OCI-LY3 (cell line): Measurements from ENCODE around the gene MATN4.

ENCODE experiments used
- H2AFZ ChIP-seq: fragments of 200-600, 300-600 bp; shearing (Covaris generic); 2 replicates; pipeline ENCODE4 v1.6.0; 2014; ENCODE audit warnings: antibody characterized with exemption, low read depth, low read length
- H3K27ac ChIP-seq: fragments of 200-600, 300-600 bp; sonication (generic); 2 replicates; pipeline ENCODE4 v1.5.1; 2014; ENCODE audit warnings: mild to moderate bottlenecking, low read length, moderate library complexity, mixed read lengths
- H3K27me3 ChIP-seq: fragments of 200-600, 300-600 bp; sonication (generic); 2 replicates; pipeline ENCODE4 v1.6.1; 2014; ENCODE audit warnings: low read depth, low read length, mixed read lengths
- H3K36me3 ChIP-seq: fragments of 200-600, 300-600 bp; sonication (generic); replicated peaks from 2 replicates; pipeline ENCODE3; 2014; ENCODE audit warnings: low read depth, low read length, mixed read lengths
- H3K4me1 ChIP-seq: fragments of 300-600, 200-600 bp; sonication (generic); 2 replicates; pipeline ENCODE4 v1.6.1; 2014; ENCODE audit warnings: low read length, mixed read lengths
- H3K4me2 ChIP-seq: fragments of 200-600, 300-600 bp; sonication (generic); 2 replicates; pipeline ENCODE4 v1.6.1; 2014; ENCODE audit warnings: low read length, mixed read lengths
- H3K4me3 ChIP-seq: fragments of 300-600, 200-600 bp; sonication (generic); 2 replicates; pipeline ENCODE4 v1.5.1; 2014; ENCODE audit warnings: antibody characterized with exemption, mild to moderate bottlenecking, low read length, moderate library complexity
- H3K79me2 ChIP-seq: fragments of 300-600, 200-600 bp; shearing (Covaris generic); 2 replicates; pipeline ENCODE4 v1.6.1; 2014; ENCODE audit warnings: mild to moderate bottlenecking, low read length, mixed read lengths
- H3K9ac ChIP-seq: fragments of 300-600, 200-600 bp; shearing (Covaris generic); 2 replicates; pipeline ENCODE4 v1.6.0; 2014; ENCODE audit warnings: mild to moderate bottlenecking, low read length, moderate library complexity
- H3K9me3 ChIP-seq: fragments of 200-600, 300-600 bp; shearing (Covaris generic); 2 replicates; pipeline ENCODE4 v1.6.1; 2014; ENCODE audit warnings: low read length, mixed read lengths; ENCODE audit not compliant: insufficient read depth
- H4K20me1 ChIP-seq: fragments of 200-600, 300-600 bp; sonication (generic); 2 replicates; pipeline ENCODE4 v1.6.1; 2016; ENCODE audit warnings: low read length, mixed read lengths; ENCODE audit not compliant: insufficient read depth
- CTCF ChIP-seq: fragments of 200-600, 300-600 bp; sonication (generic); IDR thresholded peaks from 2 replicates; pipeline ENCODE4 v1.5.1; 2014; ENCODE audit warnings: antibody characterized with exemption, low read length, low read depth
- EZH2phosphoT487 ChIP-seq: fragments of 200-600 bp; shearing (Covaris generic); IDR thresholded peaks from 2 replicates; pipeline ENCODE4 v1.6.1; 2018; ENCODE audit warnings: antibody characterized with exemption, mixed run types, low read depth

The MATN4 gene

GRCh38 chr20:45325371-45325770 lies 17.3 kb upstream of the MATN4 start:
- H3K36me3 ChIP-seq = peaks cover 11% of the 10 kb centered on the region
- no peak for TF ChIP-seq CTCF
- TF ChIP-seq EZH2phosphoT487 = no peak
- no peak overlapping the region for H3K9ac ChIP-seq
- H3K9me3 ChIP-seq = no peaks in the 10 kb centered on the region
- no peak overlapping the region for H3K27ac ChIP-seq
- H3K79me2 ChIP-seq = no peaks in the 10 kb centered on the region
- no peak overlapping the region for H2AFZ ChIP-seq
- no peaks in the 10 kb centered on the region for H3K27me3 ChIP-seq
- H3K4me1 ChIP-seq = peaks cover 28% of the 10 kb centered on the region
- no peak overlapping the region for H3K4me2 ChIP-seq
- H4K20me1 ChIP-seq = no peaks in the 10 kb centered on the region
- no peak overlapping the region for H3K4me3 ChIP-seq

GRCh38 chr20:45323731-45324130 lies 15.6 kb upstream of the MATN4 start:
- no peak overlapping the region for H3K4me2 ChIP-seq
- peaks cover 4% of the 10 kb centered on the region for H3K36me3 ChIP-seq
- no peak overlapping the region for H3K27ac ChIP-seq
- no peak overlapping the region for H3K9ac ChIP-seq
- no peaks in the 10 kb centered on the region for H3K9me3 ChIP-seq
- peaks cover under 1% of the 10 kb centered on the region; the same call in 1 of the 2 replicates for H3K27me3 ChIP-seq
- no peak overlapping the region for H3K4me3 ChIP-seq
- no peak overlapping the region for H2AFZ ChIP-seq
- TF ChIP-seq EZH2phosphoT487 = no peak
- no peak for TF ChIP-seq CTCF
- H4K20me1 ChIP-seq = no peaks in the 10 kb centered on the region
- peaks cover 31% of the 10 kb centered on the region for H3K4me1 ChIP-seq
- no peaks in the 10 kb centered on the region for H3K79me2 ChIP-seq

DNA sequence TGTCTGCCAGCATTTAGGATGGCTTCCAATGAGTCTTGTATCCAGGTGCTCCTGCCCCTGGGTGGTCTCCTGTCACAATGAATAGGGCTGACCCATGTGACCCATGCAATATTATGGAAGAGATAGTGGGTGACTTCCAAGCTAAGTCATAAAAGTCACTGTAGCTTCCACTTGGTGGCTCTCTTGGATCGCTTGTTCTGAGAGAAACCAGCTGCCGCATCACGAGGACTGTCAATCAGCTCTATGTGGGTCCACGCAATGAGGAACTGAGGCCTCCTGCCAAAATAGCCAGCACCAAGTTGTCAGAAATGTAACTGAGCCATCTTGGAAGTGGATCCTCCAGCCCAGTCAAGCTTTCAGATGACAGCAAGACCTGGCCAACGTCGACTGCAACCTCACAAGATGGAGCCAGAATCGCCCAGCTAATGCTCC lies 14.9 kb upstream of the MATN4 start:
- H3K79me2 ChIP-seq = no peaks in the 10 kb centered on the region
- H3K4me2 ChIP-seq = peak overlapping the region; percentile 38
- H4K20me1 ChIP-seq = no peaks in the 10 kb centered on the region
- no peak for TF ChIP-seq EZH2phosphoT487
- TF ChIP-seq CTCF = peak; percentile 95
- no peak overlapping the region for H3K9ac ChIP-seq
- peak overlapping the region; percentile 7; the same call in 1 of the 2 replicates for H2AFZ ChIP-seq
- peaks cover 38% of the 10 kb centered on the region for H3K4me1 ChIP-seq
- H3K36me3 ChIP-seq = peaks cover 4% of the 10 kb centered on the region
- no peak overlapping the region for H3K27ac ChIP-seq
- H3K9me3 ChIP-seq = no peaks in the 10 kb centered on the region
- H3K4me3 ChIP-seq = no peak overlapping the region
- peaks cover 7% of the 10 kb centered on the region for H3K27me3 ChIP-seq

DNA sequence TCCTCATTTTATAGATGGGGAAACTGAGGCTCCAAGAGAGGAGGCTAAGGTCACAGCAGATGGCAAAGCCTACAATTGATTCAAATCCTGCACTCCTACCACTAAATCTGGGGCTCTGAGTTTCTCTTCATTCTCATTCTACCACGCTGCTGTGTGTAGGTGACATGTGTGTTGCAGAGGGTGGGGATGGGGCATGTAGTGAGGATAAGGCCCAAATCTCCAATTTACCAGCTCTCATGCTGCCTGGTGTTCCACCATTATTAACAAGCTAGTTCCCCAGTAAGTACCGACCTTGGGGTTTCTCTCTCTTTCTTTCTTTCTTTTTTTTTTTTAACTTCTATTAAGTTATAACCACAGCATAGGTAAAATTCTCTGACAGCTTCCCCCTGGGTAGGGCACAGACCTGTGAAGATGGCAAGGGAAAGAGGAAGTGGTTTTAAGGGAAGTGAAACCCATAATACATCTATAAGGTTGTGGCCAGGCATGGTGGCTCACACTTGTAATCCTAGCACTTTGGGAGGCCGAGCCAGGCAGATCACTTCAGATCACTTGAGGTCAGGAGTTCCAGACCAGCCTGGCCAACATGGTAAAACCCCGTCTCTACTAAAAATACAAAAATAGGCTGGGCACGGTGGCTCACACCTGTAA lies 13.0 kb upstream of the MATN4 start:
- Histone ChIP-seq H3K4me2 (peak overlapping the region; percentile 35), H3K27me3 (peaks cover 9% of the 10 kb centered on the region), H3K27ac (peak overlapping the region; percentile 55), H2AFZ (no peak overlapping the region), H3K4me1 (peaks cover 38% of the 10 kb centered on the region), H3K9ac (no peak overlapping the region), H3K79me2 (no peaks in the 10 kb centered on the region), H4K20me1 (no peaks in the 10 kb centered on the region), H3K36me3 (no peaks in the 10 kb centered on the region), H3K9me3 (no peaks in the 10 kb centered on the region), H3K4me3 (no peak overlapping the region)
- TF ChIP-seq EZH2phosphoT487 = no peak
